ENCODE measurements around the gene AMPD2.

Gene AMPD2

GRCh38 chr1:109630898-109631512, 11.4 kb downstream of the AMPD2 start:
- DNase-seq, result no peak

DNA sequence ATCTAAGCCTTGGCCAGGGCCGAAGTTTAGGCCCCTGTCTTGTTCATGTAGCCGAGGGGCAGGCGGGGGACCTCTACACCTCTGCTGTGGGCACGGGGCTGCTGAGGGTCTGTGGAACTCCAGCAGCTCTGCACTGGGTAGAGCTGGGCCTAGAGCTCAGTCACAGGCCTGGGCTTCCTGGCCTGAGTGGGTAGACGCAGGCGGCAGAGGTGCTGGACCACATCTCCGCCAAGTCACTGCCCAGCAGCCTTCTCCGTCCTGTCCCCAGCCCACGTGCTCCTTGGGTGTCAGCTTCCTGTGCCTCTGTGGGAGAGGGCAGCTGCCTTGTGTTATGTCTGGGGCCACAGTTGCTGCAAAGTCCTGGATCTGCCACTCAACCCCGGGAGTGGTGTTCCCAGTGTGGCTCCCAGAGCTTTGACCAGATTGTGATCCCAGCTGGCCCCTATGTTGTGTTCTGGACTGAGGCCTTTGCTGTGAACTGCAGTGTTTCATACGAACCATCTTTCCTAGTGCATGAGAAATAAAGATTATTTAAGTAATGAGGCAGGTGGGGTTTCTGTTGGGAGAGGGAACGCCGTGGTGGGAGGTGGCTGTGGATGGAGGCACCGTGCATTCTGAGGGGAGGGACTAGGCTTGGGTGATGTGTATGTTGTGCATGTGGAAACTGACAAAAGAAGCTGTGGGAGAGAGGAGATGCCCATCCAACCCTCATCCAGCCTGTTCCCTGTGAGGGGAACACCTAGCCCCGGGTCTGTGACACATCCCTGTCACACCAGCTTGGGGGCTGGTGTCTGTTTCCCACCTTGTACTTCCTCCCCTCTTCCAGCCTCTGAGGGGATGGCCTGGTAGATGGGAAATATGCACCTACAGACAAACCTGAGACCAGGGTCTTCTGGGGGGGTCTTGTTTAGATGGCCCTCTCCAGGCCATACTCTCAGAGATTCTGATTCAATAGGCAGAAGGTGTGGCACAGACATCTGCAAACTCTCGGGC, 12.2 kb downstream of the AMPD2 start:
- no peak for DNase-seq

DNA sequence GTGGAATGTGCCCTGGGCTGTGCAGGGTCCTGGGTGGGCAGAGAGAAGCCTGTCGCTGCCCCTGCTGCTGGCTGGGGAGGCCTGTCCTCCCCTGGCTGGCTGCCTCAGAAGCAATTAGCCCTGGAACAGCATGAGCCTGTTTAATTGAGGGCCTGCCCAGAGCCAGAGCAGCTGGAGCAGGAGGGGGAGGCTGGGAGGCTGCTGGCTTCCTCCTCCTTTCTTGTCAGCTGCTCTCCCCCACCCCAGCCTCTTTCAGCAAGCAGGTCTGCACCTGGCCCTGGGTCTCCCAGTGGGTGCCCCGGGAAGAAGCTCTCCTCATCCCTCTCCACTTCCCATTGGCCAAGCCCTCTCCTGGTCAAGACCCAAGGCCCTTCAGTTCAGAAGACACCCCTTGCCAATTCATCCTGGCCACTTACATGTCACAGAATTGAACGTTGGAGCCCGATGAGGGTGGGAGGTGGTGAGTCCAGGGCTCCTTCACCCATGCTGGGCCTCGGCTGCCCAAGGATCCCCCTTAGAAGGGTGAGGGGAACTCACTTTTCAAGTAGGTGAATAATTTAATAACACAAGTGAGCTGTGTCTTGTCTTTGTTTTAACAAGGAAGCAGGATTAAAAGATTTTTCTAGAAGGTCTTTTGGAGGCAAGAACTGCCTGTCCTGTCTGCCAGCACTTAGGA, 13.2 kb downstream of the AMPD2 start:
- DNase-seq, result no peak

GRCh38 chr1:109634292-109634691, 14.7 kb downstream of the AMPD2 start:
- DNase-seq, result no peak

DNA sequence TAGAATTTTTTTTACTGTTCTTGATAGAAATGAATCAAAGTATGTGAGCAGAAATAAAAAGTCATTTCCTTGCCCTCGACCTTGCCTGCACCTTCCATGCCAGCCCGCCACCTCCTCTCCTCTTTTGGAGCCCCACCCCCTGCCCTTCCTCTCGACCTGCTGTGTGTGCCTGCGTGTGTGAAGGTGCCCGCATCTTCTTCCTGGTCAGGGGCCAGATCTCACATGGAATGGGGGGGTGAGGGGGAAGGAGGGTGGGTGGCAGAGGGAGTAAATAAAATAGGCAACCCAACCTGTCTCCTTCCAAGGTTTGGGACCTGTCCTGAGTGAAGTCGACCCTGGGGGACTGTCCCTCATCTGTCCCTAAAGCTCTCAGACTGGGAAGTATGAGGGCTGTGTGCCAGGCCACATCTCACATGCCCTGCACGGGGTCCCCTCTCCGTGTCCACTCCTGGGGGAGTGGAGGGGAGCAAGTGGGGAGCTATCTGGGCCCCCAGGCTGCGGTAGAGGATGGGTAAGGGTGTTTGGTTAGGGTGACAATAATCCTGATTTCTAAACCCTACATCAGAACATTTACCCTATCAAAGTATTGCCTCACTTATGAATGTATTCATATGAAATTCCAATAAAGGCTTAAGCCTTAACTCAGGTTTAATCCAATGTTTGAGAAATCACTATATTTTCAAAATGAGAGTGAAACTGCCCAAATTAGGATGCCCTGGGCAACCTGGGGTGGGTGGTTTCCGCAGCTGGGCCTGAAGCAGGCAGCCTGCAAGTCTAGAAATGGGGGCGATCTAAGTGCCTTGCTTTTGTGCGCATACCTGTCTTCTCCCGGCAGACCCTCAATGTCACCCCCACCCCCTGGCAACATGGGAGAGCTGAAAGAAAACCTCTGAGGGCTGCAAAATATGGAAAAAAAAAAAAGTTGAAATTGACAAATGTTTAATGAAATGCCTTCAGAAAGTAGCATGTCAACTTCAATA, 15.4 kb downstream of the AMPD2 start:
- no peak for DNase-seq

GRCh38 chr1:109635862-109636200, 16.2 kb downstream of the AMPD2 start:
- no peak for DNase-seq

GRCh38 chr1:109636201-109636952, 16.7 kb downstream of the AMPD2 start:
- DNase-seq, result no peak

DNA sequence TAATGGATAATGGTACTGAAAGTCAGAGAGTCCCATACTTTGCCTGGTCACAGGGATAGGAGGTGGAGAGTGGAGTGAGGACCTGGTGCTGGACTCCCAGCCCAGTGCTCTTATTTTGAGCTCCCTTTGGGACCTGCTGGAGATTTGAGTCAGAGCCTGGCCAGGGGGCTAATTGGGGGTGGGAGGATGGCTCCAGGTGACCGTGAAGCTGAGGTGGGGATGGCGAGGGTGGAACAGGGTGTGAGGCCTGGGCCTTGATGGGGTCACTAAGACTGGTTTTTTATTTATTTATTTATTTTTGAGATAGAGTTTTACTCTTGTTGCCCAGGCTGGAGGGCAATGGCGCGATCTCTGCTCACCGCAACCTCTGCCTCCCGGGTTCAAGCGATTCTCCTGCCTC, 17.8 kb downstream of the AMPD2 start:
- DNase-seq, result no peak

DNA sequence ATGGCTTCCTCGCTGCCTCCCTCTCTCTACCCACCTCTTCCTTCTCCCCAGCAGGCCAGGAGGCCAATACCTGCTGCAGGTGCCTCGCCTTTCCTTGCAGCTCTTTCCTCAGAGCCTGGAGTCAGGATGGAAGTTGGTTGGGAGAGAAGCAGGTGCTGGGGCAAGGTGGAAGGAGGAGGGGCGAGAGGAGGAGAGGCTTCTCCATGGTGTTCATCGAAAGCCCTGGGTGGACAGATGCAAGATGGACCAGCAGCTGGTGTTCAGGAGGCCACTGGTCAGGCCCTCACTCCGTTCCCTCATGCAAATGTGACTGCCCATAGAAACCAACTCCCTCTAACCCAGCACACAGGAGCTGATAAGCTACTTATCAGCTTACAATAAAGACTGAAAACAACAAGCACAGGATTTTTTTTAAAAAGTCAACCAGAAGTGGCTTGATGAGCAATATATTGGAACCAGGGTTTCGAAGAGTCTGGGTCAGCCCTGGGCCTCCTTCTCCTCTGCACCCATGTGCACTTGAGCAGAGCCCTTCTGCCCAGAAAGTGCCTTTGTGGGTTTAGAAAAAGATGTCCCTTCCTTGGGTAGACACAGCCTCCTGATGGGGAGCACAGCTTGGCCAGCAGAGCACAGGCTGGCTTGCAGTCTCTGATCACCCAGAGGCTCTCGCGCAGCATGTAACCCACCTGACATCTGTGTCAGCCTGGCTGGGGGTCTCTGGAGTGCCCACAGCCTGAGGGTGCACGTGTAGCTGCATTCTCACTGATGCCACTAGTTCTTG, 19.6 kb downstream of the AMPD2 start:
- DNase-seq, result no peak

GRCh38 chr1:109639841-109640184, 20.2 kb downstream of the AMPD2 start:
- DNase-seq, result no peak

DNA sequence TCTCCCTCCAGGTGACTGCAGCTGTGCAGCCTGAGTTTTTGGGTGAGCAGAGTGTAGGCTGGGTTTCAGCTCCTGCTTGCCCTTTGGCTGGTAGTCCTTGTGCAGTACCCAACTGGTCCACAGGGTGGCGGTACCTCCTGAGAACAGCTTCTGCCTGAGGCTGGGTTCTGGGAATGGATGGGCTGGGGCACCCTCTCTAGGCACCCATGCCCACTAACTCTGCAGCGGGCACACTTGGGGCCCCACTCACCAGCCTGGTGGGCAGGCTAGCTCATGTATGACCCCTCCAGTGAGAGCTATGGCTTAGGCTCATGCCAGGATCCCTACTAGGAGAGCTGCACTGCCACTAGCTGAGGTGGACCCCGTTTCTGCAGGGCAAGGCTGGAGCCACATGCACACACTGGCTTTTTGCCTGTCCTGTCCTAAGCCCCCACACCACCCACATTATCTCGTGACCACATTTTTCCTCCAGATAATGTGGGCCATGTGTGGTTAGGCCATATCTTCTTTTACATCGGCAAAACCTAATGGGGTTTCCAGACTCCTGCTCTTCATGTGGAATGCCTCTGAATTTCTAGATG, 20.7 kb downstream of the AMPD2 start:
- DNase-seq, result peak in 1 of 2 experiments; percentile 48

- DNase-seq, result no peak
Measured at GRCh38 chr1:109641078-109641740, 21.6 kb downstream of the AMPD2 start.

DNA sequence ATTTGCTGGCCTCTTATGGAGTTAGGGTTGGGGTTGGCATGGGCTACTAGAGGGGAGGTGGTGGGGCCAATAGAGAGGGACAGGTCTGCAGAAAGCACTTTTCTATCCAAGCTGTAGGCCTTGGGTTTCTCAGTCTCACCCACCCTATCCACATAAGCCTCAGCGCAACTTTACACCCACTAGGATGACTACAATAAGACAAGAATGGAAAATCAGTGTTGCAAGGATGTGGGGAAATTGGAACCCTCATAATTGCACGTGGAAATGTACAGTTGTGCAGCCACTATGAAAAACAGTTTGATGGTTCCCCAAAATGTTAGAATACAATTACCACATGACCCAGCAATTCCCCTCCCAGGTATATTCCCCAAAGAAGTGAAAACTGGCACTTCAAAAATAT, 22.2 kb downstream of the AMPD2 start:
- DNase-seq, result no peak

GRCh38 chr1:109642626-109643025, 23.0 kb downstream of the AMPD2 start:
- DNase-seq, result no peak

DNA sequence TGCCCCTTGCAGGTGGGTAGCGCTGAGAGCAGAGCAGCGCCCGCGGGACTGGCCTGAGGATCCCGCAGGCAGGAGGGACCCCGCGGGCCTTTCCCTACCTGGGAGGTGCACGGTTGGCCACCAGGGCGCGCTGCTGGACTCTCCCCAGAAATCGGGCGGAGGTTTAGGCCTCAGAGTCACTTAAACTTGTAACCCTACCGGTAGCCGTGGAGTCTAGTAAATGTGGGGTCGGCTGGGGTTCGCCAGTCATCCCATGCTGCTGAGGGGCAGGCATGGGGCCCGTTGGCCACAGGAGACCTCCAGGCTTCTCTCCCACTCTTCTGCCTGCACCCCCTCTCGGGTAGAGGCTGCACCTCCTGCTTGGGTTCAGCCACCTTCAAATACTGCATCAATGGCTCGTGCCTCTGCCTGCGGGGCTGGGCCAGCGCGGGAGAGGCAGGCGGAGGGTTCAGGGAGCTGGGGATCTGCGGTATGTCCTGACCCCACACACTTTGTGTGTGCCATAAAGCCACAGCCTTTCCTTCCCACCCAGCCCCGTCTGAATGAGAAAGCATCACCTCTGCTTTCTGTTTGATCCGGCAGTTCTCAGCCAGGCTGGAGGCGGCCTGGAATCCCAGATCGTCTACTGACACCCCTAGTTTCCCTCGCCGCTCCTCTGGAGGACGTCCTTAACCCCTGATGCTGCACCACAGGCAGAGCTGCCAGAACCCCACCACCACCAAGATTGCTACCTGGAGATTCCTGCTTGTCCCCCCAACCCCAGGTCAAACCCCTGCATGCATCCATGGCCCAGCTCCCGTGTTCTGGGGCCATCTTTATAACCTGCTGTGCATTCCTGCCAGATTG, 24.0 kb downstream of the AMPD2 start:
- DNase-seq, result peak in 1 of 2 experiments; percentile 40

GRCh38 chr1:109644670-109645069, 25.0 kb downstream of the AMPD2 start:
- DNase-seq, result no peak

DNA sequence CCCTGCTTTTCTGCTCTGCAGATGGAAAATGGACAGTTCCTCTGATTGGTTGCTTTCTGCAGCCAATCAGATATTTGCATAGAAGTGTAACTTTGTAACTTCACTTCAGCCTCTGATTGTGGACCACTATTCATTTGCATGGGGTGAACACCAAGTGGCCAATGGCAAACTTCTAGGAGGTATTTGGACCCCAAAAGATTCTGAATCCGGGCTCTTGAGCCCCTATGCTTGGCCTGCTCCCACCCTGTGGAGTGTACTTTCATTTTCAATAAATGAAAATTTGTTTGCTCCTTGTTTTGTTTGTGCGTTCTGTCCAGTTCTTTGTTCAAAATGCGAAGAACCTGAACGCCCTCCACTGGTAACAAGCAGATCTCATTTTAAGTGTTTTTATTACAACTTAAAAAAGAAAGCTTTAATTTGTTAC, 29.9 kb downstream of the AMPD2 start:
- no peak for DNase-seq

- DNase-seq, result no peak
Measured at GRCh38 chr1:109650609-109651008, 31.0 kb downstream of the AMPD2 start.

DNA sequence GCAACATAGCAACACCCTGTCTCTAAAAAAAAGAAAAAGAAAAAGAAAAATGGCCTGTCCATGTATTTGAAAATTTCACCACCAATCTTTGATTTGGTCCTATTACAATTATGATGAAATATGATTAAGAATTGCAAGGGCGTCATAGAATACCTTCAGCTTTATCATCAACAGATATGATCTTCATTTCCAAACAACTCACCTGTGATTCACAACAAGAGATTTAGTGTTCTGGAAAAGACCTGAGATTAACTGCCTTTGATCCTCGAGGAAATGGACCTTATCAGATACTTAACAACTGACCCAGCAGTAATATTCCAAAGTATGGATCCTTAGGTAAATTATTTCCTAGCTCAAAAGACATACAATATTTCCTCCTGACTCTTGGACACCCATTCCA, 32.8 kb downstream of the AMPD2 start:
- no peak for DNase-seq

Data from SW 1271 (cell line).